Skeletal muscle satellite cell (primary cell): ENCODE measurements around the gene RPL10A.

Experiments
- H3K27me3 ChIP-seq: 2 replicates; pipeline ENCODE4 v1.7.0; 2013; ENCODE audit warnings: low read length; ENCODE audit not compliant: control insufficient read depth, insufficient read depth
- H3K36me3 ChIP-seq: 2 replicates; pipeline ENCODE4 v1.7.0; 2013; ENCODE audit warnings: mild to moderate bottlenecking, control low read depth, low read length; ENCODE audit not compliant: insufficient read depth
- H3K4me1 ChIP-seq: 2 replicates; pipeline ENCODE4 v1.7.0; 2013; ENCODE audit warnings: low read length; ENCODE audit not compliant: control insufficient read depth, insufficient read depth
- H3K4me2 ChIP-seq: 2 replicates; pipeline ENCODE4 v1.7.0; 2013; ENCODE audit warnings: mild to moderate bottlenecking, low read length
- H3K4me3 ChIP-seq: 2 replicates; pipeline ENCODE4 v1.7.0; 2013; ENCODE audit warnings: low read length
- H3K9ac ChIP-seq: 2 replicates; pipeline ENCODE4 v1.7.0; 2013; ENCODE audit warnings: mild to moderate bottlenecking, low read depth, low read length, moderate library complexity
- H3K9me3 ChIP-seq: replicated peaks from 2 replicates; pipeline ENCODE4 v1.7.0; 2013; ENCODE audit warnings: mild to moderate bottlenecking, control low read depth, low read length

RPL10A gene

GRCh38 chr6:35451354-35452182, 16.6 kb upstream of the RPL10A start:
- H3K36me3 ChIP-seq, result peaks cover 7% of the 10 kb centered on the region
- H3K9ac ChIP-seq, result no peak overlapping the region
- H3K27me3 ChIP-seq, result no peaks in the 10 kb centered on the region
- H3K4me3 ChIP-seq, result peak overlapping the region; percentile 92
- H3K4me2 ChIP-seq, result peak overlapping the region; percentile 97
- peaks cover 30% of the 10 kb centered on the region for H3K4me1 ChIP-seq
- no peaks in the 10 kb centered on the region for H3K9me3 ChIP-seq

GRCh38 chr6:35452183-35453090, 15.8 kb upstream of the RPL10A start, which contains the start of gene FANCE:
TSS of gene FANCE (plus strand) at chr6:35452338. CDS start at chr6:35452546, 208 bp downstream.
- Histone ChIP-seq H3K27me3 (no peaks in the 10 kb centered on the region), H3K4me1 (peaks cover 30% of the 10 kb centered on the region), H3K4me3 (peak within 1 kb of the TSS; percentile 92), H3K4me2 (peak within 1 kb of the TSS; percentile 97), H3K36me3 (peaks cover 8% of the 10 kb centered on the region), H3K9me3 (no peaks in the 10 kb centered on the region), H3K9ac (peak within 1 kb of the TSS; percentile 83)

GRCh38 chr6:35453236-35453635, 15.0 kb upstream of the RPL10A start:
- H3K4me1 ChIP-seq, result peaks cover 30% of the 10 kb centered on the region
- peak overlapping the region; percentile 92 for H3K4me3 ChIP-seq
- H3K9me3 ChIP-seq, result no peaks in the 10 kb centered on the region
- peaks cover 15% of the 10 kb centered on the region for H3K36me3 ChIP-seq
- H3K27me3 ChIP-seq, result no peaks in the 10 kb centered on the region
- peak overlapping the region; percentile 97 for H3K4me2 ChIP-seq
- peak overlapping the region; percentile 83 for H3K9ac ChIP-seq

- Histone ChIP-seq H3K27me3 (no peaks in the 10 kb centered on the region), H3K9ac (no peak overlapping the region), H3K4me1 (peaks cover 30% of the 10 kb centered on the region), H3K36me3 (peaks cover 24% of the 10 kb centered on the region), H3K9me3 (no peaks in the 10 kb centered on the region), H3K4me2 (peak overlapping the region; percentile 97), H3K4me3 (no peak overlapping the region)
Observed at GRCh38 chr6:35454391-35455110, 13.7 kb upstream of the RPL10A start.

GRCh38 chr6:35457907-35458306, 10.3 kb upstream of the RPL10A start:
- H3K9ac ChIP-seq, result no peak overlapping the region
- peaks cover 21% of the 10 kb centered on the region for H3K4me1 ChIP-seq
- H3K27me3 ChIP-seq, result no peaks in the 10 kb centered on the region
- H3K9me3 ChIP-seq, result no peaks in the 10 kb centered on the region
- no peak overlapping the region for H3K4me3 ChIP-seq
- peaks cover 28% of the 10 kb centered on the region for H3K36me3 ChIP-seq
- H3K4me2 ChIP-seq, result no peak overlapping the region

GRCh38 chr6:35461270-35461669, 6.9 kb upstream of the RPL10A start:
- Histone ChIP-seq H3K4me1 (no peaks in the 10 kb centered on the region), H3K27me3 (no peaks in the 10 kb centered on the region), H3K9ac (no peak overlapping the region), H3K4me2 (no peak overlapping the region), H3K9me3 (no peaks in the 10 kb centered on the region), H3K4me3 (no peak overlapping the region), H3K36me3 (peaks cover 24% of the 10 kb centered on the region)

- Histone ChIP-seq H3K9ac (no peak overlapping the region), H3K4me3 (no peak overlapping the region), H3K27me3 (no peaks in the 10 kb centered on the region), H3K4me2 (no peak overlapping the region), H3K36me3 (peaks cover 18% of the 10 kb centered on the region), H3K9me3 (no peaks in the 10 kb centered on the region), H3K4me1 (peaks cover 6% of the 10 kb centered on the region)
Observed at GRCh38 chr6:35463292-35463691, 4.9 kb upstream of the RPL10A start.

GRCh38 chr6:35465646-35466045, 2.6 kb upstream of the RPL10A start:
- Histone ChIP-seq H3K9ac (no peak overlapping the region), H3K9me3 (no peaks in the 10 kb centered on the region), H3K27me3 (no peaks in the 10 kb centered on the region), H3K4me1 (peaks cover 14% of the 10 kb centered on the region), H3K4me2 (no peak overlapping the region), H3K36me3 (peaks cover 29% of the 10 kb centered on the region), H3K4me3 (no peak overlapping the region)

- no peaks in the 10 kb centered on the region for H3K27me3 ChIP-seq
- H3K4me2 ChIP-seq, result peak overlapping the region; percentile 91
- H3K4me1 ChIP-seq, result peaks cover 31% of the 10 kb centered on the region
- H3K9ac ChIP-seq, result peak overlapping the region; percentile 100
- no peaks in the 10 kb centered on the region for H3K9me3 ChIP-seq
- peak overlapping the region; percentile 95 for H3K4me3 ChIP-seq
- peaks cover 57% of the 10 kb centered on the region for H3K36me3 ChIP-seq
Observed at GRCh38 chr6:35468980-35469750, 964 bp downstream of the RPL10A start.

- H3K4me1 ChIP-seq, result peaks cover 31% of the 10 kb centered on the region
- peaks cover 66% of the 10 kb centered on the region for H3K36me3 ChIP-seq
Observed at GRCh38 chr6:35469751-35470662, 1.8 kb downstream of the RPL10A start.

More at GRCh38 chr6:35469751-35470662, 1.8 kb downstream of the RPL10A start:
- Histone ChIP-seq H3K9me3 (no peaks in the 10 kb centered on the region), H3K4me3 (peak overlapping the region; percentile 95), H3K27me3 (no peaks in the 10 kb centered on the region), H3K4me2 (peak overlapping the region; percentile 91), H3K9ac (peak overlapping the region; percentile 100)
